Measurements from ENCODE around the gene ANKRD17. TPM values are rescaled to one million over a fixed set of nuclear protein-coding genes. Genes with fewer than 3 reads are reported as not detected.

Gene ANKRD17
- total RNA-seq: 97.6 and 105 TPM in 2 replicates

GRCh38 chr4:73258686-73259570 lies at the start of gene ANKRD17:
TSS of gene ANKRD17 (minus strand) at chr4:73258798. CDS start at chr4:73258668, 130 bp downstream.

GRCh38 chr4:73069338-73070073 lies 189.1 kb downstream of the ANKRD17 start, which contains the start of gene COX18:
TSS of gene COX18 (minus strand) at chr4:73069716. CDS start at chr4:73069649, 67 bp downstream.

Small RNA genes lying within 50 kb of the gene (small RNA-seq; reads per million reads assigned to genes)
- gene RF00334 (not detected), gene RNU6ATAC5P (not detected)

Other genes starting within 250 kb of the ANKRD17 start
- 16.6 and 28.9 TPM in 2 replicates for gene COX18, start 189.1 kb downstream of the ANKRD17 start, total RNA-seq
- 0.13 TPM in 1 of 2 replicates, not detected in the other for gene ALB, start 145.5 kb upstream of the ANKRD17 start, total RNA-seq
- not detected in 2 replicates for gene AFP, start 177.4 kb upstream of the ANKRD17 start, total RNA-seq
- gene AFM, start 222.9 kb upstream of the ANKRD17 start, total RNA-seq: not detected in 2 replicates

Data from thoracic aorta endothelial cell (primary cell).